Measurements from ENCODE around the gene CRYGD. TPM values are rescaled to one million over a fixed set of nuclear protein-coding genes. Genes with fewer than 3 reads are reported as not detected.
"Not testable (repeated sequence)": the region's sequence is repeated elsewhere in the genome, so short reads cannot be mapped to it uniquely, and the experiment has no call there.

Gene CRYGD
- total RNA-seq = not detected

DNA sequence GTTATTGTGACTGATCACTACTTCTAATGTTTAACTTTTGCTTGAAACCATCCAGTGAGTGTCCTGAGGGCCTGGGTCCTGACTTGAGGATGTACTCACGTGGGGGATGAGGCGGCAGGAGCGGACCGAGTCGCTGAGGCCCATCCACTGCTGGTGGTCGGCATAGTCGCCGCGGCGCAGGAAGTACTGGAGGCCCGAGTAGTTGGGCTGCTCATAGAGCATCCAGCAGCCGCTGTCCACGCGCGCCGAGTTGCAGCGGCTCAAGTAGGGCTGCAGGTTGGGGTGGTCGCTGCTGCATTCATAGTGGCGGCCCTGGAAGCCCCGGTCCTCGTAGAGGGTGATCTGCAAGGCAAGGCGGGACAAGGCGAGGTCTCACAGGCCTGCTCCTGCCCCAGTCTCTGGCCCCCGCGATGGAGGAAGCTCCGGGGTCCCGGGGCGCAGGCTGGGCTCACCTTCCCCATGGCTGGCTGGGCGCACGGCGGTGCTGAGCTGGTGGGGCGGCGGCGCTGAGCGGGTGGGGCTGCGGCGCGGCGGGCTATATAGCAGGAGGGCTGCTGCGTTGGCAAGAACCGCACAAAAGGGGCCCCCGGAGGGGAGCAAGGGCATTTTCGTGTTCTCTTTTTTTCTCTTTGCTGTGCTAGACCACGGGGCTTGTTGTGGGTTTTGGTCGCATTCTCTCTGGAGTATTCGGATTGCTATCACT lies at the start of gene CRYGD:
CRYGD (minus strand) TSS at position 512 of the 703 bp plus-strand sequence; CDS start at position 461, 51 bp downstream.
- not testable (repeated sequence) for ATAC-seq (ENCODE audit: insufficient number of reproducible peaks, low FRiP score, low read depth); H3K9me3 ChIP-seq; H3K27me3 ChIP-seq (replicated peaks; ENCODE audit: insufficient read depth); H3K36me3 ChIP-seq; H3K4me1 ChIP-seq (ENCODE audit: control insufficient read depth in 1 of 2, low read depth in 2 of 2); DNase-seq (ENCODE audit: low spot score); H3K27ac ChIP-seq
- peak within 1 kb of the TSS; percentile 20 for H3K4me3 ChIP-seq

DNA sequence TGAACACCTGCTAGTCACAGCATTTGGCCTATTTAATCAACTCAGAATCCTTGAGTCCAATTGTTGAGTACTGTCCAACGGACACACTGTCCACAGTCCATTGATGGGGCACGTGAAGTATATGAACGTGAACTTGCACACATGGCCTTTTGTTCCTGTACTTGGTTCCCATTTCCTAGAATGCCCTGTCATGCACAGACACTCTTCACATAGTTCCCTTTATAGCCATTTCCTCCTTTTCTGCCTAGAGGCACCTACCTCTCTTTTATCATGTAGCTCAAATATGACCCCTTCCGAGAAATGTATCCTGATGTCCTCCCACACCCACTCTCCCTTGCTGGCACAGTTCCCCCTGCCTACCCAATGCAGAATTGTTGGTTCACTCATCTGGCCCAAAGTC lies 47.8 kb upstream of the CRYGD start:
- Histone ChIP-seq H3K36me3 (no peaks in the 10 kb centered on the region), H3K4me3 (no peak overlapping the region), H3K9me3 (no peaks in the 10 kb centered on the region), H3K27me3 (replicated peaks; ENCODE audit: insufficient read depth) (no peaks in the 10 kb centered on the region), H3K4me1 (ENCODE audit: control insufficient read depth in 1 of 2, low read depth in 2 of 2) (no peaks in the 10 kb centered on the region), H3K27ac (no peak overlapping the region)
- TF ChIP-seq, protein P1, sequence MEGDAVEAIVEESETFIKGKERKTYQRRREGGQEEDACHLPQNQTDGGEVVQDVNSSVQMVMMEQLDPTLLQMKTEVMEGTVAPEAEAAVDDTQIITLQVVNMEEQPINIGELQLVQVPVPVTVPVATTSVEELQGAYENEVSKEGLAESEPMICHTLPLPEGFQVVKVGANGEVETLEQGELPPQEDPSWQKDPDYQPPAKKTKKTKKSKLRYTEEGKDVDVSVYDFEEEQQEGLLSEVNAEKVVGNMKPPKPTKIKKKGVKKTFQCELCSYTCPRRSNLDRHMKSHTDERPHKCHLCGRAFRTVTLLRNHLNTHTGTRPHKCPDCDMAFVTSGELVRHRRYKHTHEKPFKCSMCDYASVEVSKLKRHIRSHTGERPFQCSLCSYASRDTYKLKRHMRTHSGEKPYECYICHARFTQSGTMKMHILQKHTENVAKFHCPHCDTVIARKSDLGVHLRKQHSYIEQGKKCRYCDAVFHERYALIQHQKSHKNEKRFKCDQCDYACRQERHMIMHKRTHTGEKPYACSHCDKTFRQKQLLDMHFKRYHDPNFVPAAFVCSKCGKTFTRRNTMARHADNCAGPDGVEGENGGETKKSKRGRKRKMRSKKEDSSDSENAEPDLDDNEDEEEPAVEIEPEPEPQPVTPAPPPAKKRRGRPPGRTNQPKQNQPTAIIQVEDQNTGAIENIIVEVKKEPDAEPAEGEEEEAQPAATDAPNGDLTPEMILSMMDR (IDR thresholded peaks at IDR 0.05) = no peak
- ATAC-seq (ENCODE audit: insufficient number of reproducible peaks, low FRiP score, low read depth) (no peak), DNase-seq (ENCODE audit: low spot score) (no peak)

- TF ChIP-seq, protein P1 (IDR thresholded peaks at IDR 0.05) = no peak
- H3K4me3 ChIP-seq = no peak overlapping the region
- no peak for ATAC-seq (ENCODE audit: insufficient number of reproducible peaks, low FRiP score, low read depth)
- H3K4me1 ChIP-seq (ENCODE audit: control insufficient read depth in 1 of 2, low read depth in 2 of 2) = no peaks in the 10 kb centered on the region
- H3K9me3 ChIP-seq = no peaks in the 10 kb centered on the region
- no peak for DNase-seq (ENCODE audit: low spot score)
- no peak overlapping the region for H3K27ac ChIP-seq
- H3K36me3 ChIP-seq = no peaks in the 10 kb centered on the region
- no peaks in the 10 kb centered on the region for H3K27me3 ChIP-seq (replicated peaks; ENCODE audit: insufficient read depth)
Measured at GRCh38 chr2:208164951-208165755, 40.8 kb upstream of the CRYGD start.

DNA sequence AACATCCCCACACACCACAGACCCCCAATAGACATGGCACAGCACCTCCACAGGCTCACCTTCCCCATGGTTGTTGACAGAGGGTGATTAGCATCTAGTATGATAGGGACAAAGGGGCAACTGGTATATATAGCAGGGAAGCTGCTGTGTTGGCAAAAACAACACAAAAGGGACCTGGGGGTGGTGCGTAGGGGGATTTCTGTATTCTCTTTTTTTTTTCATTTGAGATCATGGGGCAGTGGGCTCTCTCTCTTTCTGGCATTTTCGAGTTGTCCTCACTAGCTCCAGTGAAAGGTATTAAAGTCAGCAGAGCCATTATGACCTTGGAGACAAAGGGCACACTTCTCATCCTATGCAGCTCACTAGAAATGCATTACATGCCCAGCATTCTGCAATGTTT lies 39.2 kb upstream of the CRYGD start, which contains the start of gene CRYGA:
CRYGA (minus strand) TSS at position 101 of the 400 bp plus-strand sequence; CDS start at position 68, 33 bp downstream.
- H3K4me1 ChIP-seq (ENCODE audit: control insufficient read depth in 1 of 2, low read depth in 2 of 2) = no peaks in the 10 kb centered on the region
- H3K27ac ChIP-seq = no peak within 1 kb of the TSS
- no peak for DNase-seq (ENCODE audit: low spot score)
- H3K36me3 ChIP-seq = no peaks in the 10 kb centered on the region
- ATAC-seq (ENCODE audit: insufficient number of reproducible peaks, low FRiP score, low read depth) = no peak
- H3K4me3 ChIP-seq = no peak within 1 kb of the TSS
- no peaks in the 10 kb centered on the region for H3K27me3 ChIP-seq (replicated peaks; ENCODE audit: insufficient read depth)
- TF ChIP-seq, protein P1 (IDR thresholded peaks at IDR 0.05) = no peak
- H3K9me3 ChIP-seq = no peaks in the 10 kb centered on the region

GRCh38 chr2:208156439-208156838 lies 32.1 kb upstream of the CRYGD start:
- ATAC-seq (ENCODE audit: insufficient number of reproducible peaks, low FRiP score, low read depth) = no peak
- Histone ChIP-seq H3K4me3 (no peak overlapping the region), H3K27ac (no peak overlapping the region), H3K36me3 (no peaks in the 10 kb centered on the region), H3K9me3 (no peaks in the 10 kb centered on the region), H3K4me1 (ENCODE audit: control insufficient read depth in 1 of 2, low read depth in 2 of 2) (no peaks in the 10 kb centered on the region), H3K27me3 (replicated peaks; ENCODE audit: insufficient read depth) (no peaks in the 10 kb centered on the region)
- no peak for DNase-seq (ENCODE audit: low spot score)
- TF ChIP-seq, protein P1 (IDR thresholded peaks at IDR 0.05) = no peak

All from thoracic aorta (tissue), 2 donors.